Astrocyte (in vitro differentiated cells and primary cell): ENCODE measurements around the gene NNT. TPM values are rescaled to one million over a fixed set of nuclear protein-coding genes. Genes with fewer than 3 reads are reported as not detected.
A peak's percentile ranks its signal among the peaks of the same experiment; 100 is the strongest.

Source experiments
- DNase-seq: peaks from one replicate; pipeline ENCODE4 v3.0.0-alpha.2; 2010; ENCODE audit warnings: low read depth
- FAIRE-seq: peaks from 2 replicates; lab custom pipeline; 2011; peaks lifted over from hg19 to GRCh38; lab: Jason Lieb, UNC
- H2AFZ ChIP-seq: 2 replicates; pipeline ENCODE4 v1.6.0; 2012; ENCODE audit warnings: low read depth, low read length, inconsistent platforms
- H3K27ac ChIP-seq: 2 replicates; pipeline ENCODE4 v1.5.1; 2011; ENCODE audit warnings: low read depth, low read length, inconsistent platforms
- H3K27me3 ChIP-seq: 2 replicates; pipeline ENCODE4 v1.6.0; 2011; ENCODE audit warnings: low read length, inconsistent platforms; ENCODE audit not compliant: insufficient read depth
- H3K36me3 ChIP-seq: 2 replicates; pipeline ENCODE4 v1.5.1; 2011; ENCODE audit warnings: low read length, inconsistent platforms; ENCODE audit not compliant: insufficient read depth
- H3K4me1 ChIP-seq: 2 replicates; pipeline ENCODE4 v1.5.1; 2011; ENCODE audit warnings: low read length, inconsistent platforms; ENCODE audit not compliant: insufficient read depth
- H3K4me2 ChIP-seq: 2 replicates; pipeline ENCODE4 v1.6.0; 2012; ENCODE audit warnings: low read length, inconsistent platforms
- H3K4me3 ChIP-seq: 2 replicates; pipeline ENCODE4 v1.5.1; 2011; ENCODE audit warnings: low read depth, mild to moderate bottlenecking, low read length, inconsistent platforms; ENCODE audit not compliant: insufficient read depth
- H3K79me2 ChIP-seq: 2 replicates; pipeline ENCODE4 v1.6.0; 2012; ENCODE audit warnings: mild to moderate bottlenecking, low read length, inconsistent platforms; ENCODE audit not compliant: insufficient read depth
- H3K9ac ChIP-seq: 2 replicates; pipeline ENCODE4 v1.6.0; 2012; ENCODE audit warnings: mild to moderate bottlenecking, low read length, inconsistent platforms
- H3K9me3 ChIP-seq: 2 replicates; pipeline ENCODE4 v1.5.1; 2012; ENCODE audit warnings: low read depth, mild to moderate bottlenecking, low read length, inconsistent platforms; ENCODE audit not compliant: insufficient read depth
- H4K20me1 ChIP-seq: 2 replicates; pipeline ENCODE4 v1.6.0; 2012; ENCODE audit warnings: low read length, inconsistent platforms; ENCODE audit not compliant: insufficient read depth
- H3K27ac Mint-ChIP-seq: one replicate; pipeline ENCODE4 v1.8.0; 2021; ENCODE audit warnings: mild to moderate bottlenecking, mixed read lengths; ENCODE audit not compliant: unreplicated experiment
- H3K27me3 Mint-ChIP-seq: one replicate; pipeline ENCODE4 v1.8.0; 2021; ENCODE audit warnings: low read depth, mixed read lengths; ENCODE audit not compliant: unreplicated experiment
- H3K36me3 Mint-ChIP-seq: one replicate; pipeline ENCODE4 v1.8.0; 2021; ENCODE audit warnings: low read depth, mixed read lengths; ENCODE audit not compliant: unreplicated experiment
- H3K4me1 Mint-ChIP-seq: one replicate; pipeline ENCODE4 v1.8.0; 2021; ENCODE audit warnings: low read depth, mixed read lengths; ENCODE audit not compliant: unreplicated experiment
- H3K4me3 Mint-ChIP-seq: one replicate; pipeline ENCODE4 v1.8.0; 2021; ENCODE audit warnings: mild to moderate bottlenecking, moderate library complexity, mixed read lengths; ENCODE audit not compliant: unreplicated experiment
- H3K9me3 Mint-ChIP-seq: one replicate; pipeline ENCODE4 v1.8.0; 2021; ENCODE audit warnings: mild to moderate bottlenecking, mixed read lengths; ENCODE audit not compliant: unreplicated experiment
- EZH2 ChIP-seq: IDR thresholded peaks from 2 replicates; pipeline ENCODE4 v1.6.1; 2012; ENCODE audit warnings: mild to moderate bottlenecking, low read length, inconsistent platforms; ENCODE audit not compliant: insufficient read depth
- total RNA-seq: library from RNA; stranded (reverse); gene quantifications from 2 replicates; pipeline ENCODE4 v1.2.1, GENCODE V29; 2021
- TF ChIP-seq, protein P1 (sequence below): IDR thresholded peaks from 2 replicates; pipeline ENCODE4 v1.5.1; 2011; ENCODE audit warnings: low read depth, mild to moderate bottlenecking, inconsistent platforms, low read length, moderate library complexity; ENCODE audit not compliant: insufficient read depth

The NNT gene
- total RNA-seq, 1 donor from 2014 or later: 44.3 TPM

DNA sequence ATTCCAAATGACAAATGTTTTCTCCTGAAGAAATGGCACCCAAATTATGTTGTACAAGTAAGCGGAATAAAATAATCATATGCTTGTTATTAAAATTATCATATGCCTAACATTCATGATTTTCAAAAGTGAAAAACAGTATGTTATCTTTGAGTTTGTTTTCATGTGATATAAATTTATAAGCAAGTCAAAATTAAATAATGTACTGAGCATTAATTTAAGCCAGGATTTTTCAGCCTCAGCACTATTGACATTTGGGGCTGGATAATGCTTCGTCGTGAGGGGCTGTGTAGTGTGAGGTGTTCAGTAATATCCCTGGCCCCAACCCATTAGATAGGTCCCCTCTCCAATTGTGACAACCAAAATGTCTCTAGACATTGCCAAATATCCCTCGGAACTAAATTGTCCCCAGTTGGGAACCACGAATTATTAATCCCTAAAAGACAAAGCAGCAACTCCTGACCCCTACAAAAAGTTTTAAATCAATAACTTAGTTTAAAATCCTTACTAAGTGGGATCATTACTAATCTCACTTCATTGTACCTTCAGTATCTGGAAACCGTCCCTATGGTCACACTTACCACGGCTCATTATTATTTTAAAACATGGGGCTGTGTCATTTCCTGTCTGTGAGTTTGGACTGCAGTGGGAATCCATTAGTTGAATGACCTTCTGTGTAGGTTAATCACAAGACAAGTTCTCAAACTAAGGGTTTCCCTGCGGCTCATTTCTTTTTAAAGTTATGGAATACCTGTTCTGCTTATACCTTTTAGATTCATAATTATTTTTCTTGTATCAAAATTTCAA lies 1.3 kb upstream of the NNT start:
- peak overlapping the region; percentile 85 for H3K4me3 ChIP-seq
- Mint-ChIP-seq H3K27ac (peak overlapping the region; percentile 68), H3K4me1 (peaks cover 14% of the 10 kb centered on the region), H3K36me3 (no peaks in the 10 kb centered on the region), H3K9me3 (no peaks in the 10 kb centered on the region), H3K27me3 (no peaks in the 10 kb centered on the region), H3K4me3 (peak overlapping the region; percentile 83)
- DNase-seq: peak; percentile 50
- peaks cover 18% of the 10 kb centered on the region for H3K4me1 ChIP-seq
- no peak for FAIRE-seq
- peak overlapping the region; percentile 100 for H3K4me2 ChIP-seq
- H3K9me3 ChIP-seq: no peaks in the 10 kb centered on the region
- H3K27ac ChIP-seq: peak overlapping the region; percentile 76
- peak overlapping the region; percentile 53 for H2AFZ ChIP-seq
- H4K20me1 ChIP-seq: no peaks in the 10 kb centered on the region
- H3K79me2 ChIP-seq: peaks cover 28% of the 10 kb centered on the region
- no peak for TF ChIP-seq EZH2
- TF ChIP-seq, protein P1, sequence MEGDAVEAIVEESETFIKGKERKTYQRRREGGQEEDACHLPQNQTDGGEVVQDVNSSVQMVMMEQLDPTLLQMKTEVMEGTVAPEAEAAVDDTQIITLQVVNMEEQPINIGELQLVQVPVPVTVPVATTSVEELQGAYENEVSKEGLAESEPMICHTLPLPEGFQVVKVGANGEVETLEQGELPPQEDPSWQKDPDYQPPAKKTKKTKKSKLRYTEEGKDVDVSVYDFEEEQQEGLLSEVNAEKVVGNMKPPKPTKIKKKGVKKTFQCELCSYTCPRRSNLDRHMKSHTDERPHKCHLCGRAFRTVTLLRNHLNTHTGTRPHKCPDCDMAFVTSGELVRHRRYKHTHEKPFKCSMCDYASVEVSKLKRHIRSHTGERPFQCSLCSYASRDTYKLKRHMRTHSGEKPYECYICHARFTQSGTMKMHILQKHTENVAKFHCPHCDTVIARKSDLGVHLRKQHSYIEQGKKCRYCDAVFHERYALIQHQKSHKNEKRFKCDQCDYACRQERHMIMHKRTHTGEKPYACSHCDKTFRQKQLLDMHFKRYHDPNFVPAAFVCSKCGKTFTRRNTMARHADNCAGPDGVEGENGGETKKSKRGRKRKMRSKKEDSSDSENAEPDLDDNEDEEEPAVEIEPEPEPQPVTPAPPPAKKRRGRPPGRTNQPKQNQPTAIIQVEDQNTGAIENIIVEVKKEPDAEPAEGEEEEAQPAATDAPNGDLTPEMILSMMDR: no peak
- H3K36me3 ChIP-seq: no peaks in the 10 kb centered on the region
- H3K9ac ChIP-seq: peak overlapping the region; percentile 95
- H3K27me3 ChIP-seq: no peaks in the 10 kb centered on the region

DNA sequence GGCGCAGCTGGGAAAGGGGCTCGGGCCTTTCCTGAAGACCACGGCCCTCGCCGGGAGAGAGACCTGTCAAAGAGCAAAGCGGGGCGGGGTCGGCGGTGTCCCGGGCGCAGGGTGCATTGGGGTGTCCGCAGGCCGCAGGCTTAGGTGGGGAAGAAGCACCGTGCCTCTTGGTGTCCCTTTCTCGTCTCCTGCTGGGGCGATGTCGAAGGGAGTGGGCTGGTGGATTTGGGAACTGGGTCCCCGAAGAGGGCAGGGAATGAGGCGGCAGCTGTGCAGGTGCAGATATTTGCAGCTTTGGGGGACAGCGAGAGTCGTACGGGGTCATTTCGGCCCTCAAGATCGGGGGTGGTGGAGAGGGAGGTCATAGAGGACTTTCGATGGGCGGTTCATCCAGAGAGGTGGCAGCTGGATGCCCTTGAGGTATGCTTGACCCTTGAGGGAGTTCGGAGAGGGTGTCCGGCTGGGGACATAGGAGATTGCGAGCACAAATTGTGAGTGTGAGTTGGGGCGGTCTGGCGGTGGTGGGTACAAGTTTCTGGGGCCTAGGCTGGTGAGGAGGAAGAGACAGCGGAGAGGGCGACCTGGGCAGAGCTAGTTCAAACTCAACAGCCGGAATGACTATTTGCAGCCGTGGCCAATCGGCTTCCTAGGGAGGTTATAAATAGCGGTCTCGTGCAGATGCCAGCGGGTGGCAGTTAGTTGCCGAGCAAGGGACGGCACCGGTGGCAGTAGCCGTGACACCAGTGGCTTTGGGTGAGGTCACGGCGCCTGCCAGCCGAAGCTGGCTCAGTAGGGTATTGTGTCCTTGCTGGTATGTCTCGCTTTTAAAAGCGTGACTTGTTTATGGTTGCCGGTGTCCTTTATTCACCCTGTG lies 601 bp downstream of the NNT start:
- peaks cover 18% of the 10 kb centered on the region for H3K4me1 ChIP-seq
- FAIRE-seq (no peak), DNase-seq (peak; percentile 10)
- H4K20me1 ChIP-seq: no peaks in the 10 kb centered on the region
- peak overlapping the region; percentile 85 for H3K4me3 ChIP-seq
- Mint-ChIP-seq H3K4me1 (peaks cover 14% of the 10 kb centered on the region), H3K9me3 (no peaks in the 10 kb centered on the region), H3K4me3 (peak overlapping the region; percentile 83), H3K27ac (peak overlapping the region; percentile 1), H3K27me3 (no peaks in the 10 kb centered on the region), H3K36me3 (no peaks in the 10 kb centered on the region)
- peak overlapping the region; percentile 97 for H2AFZ ChIP-seq
- peaks cover 32% of the 10 kb centered on the region for H3K79me2 ChIP-seq
- H3K36me3 ChIP-seq: no peaks in the 10 kb centered on the region
- peak overlapping the region; percentile 100 for H3K4me2 ChIP-seq
- H3K9ac ChIP-seq: peak overlapping the region; percentile 95
- H3K27me3 ChIP-seq: no peaks in the 10 kb centered on the region
- H3K27ac ChIP-seq: peak overlapping the region; percentile 76
- H3K9me3 ChIP-seq: no peaks in the 10 kb centered on the region
- TF ChIP-seq, protein P1: no peak
- TF ChIP-seq EZH2: no peak
